Adipose tissue (tissue), 3 donors: ENCODE measurements around the gene NUP188. TPM values are rescaled to one million over a fixed set of nuclear protein-coding genes. Genes with fewer than 3 reads are reported as not detected.

Source experiments
- H3K27ac ChIP-seq: one replicate; pipeline ENCODE4 v1.5.1; 2013; ENCODE audit warnings: low read depth, low read length
- WGBS, 3 donors: extraction: QIAGEN DNeasy Blood & Tissue Kit; methylation state at CpG; one replicate each; pipeline ENCODE4 v1.1.7; 2013; 5-methylcytosine and 5-hydroxymethylcytosine counted together
- polyA plus RNA-seq, 3 donors: library from polyadenylated mRNA; stranded (reverse); fragments of 200-250 nt; gene quantifications; one replicate each; pipeline ENCODE4 v1.2.3, GENCODE V29; 2013
- donor health status: healthy with polysubstance abuse.
- donor health status: Bipolar disorder and iron deficiency.
- donor health status: healthy.

Gene NUP188
- polyA plus RNA-seq, 3 donors, result 7.8 to 20.9 (median 12.4) TPM

GRCh38 chr9:128912270-128912853, 35.1 kb upstream of the NUP188 start:
- no peak overlapping the region for H3K27ac ChIP-seq
- 78 to 80% (median 79%) methylated on average over 15 of the region's 15 CpGs for WGBS, 3 donors

GRCh38 chr9:128913048-128913900, 34.2 kb upstream of the NUP188 start:
- 55 to 85% (median 62%) methylated on average over 15 of the region's 15 CpGs for WGBS, 3 donors
- H3K27ac ChIP-seq, result no peak overlapping the region

GRCh38 chr9:128913995-128914772, 33.3 kb upstream of the NUP188 start:
- no peak overlapping the region for H3K27ac ChIP-seq
- 68 to 80% (median 73%) methylated on average over 22 to 23 of the region's 23 CpGs for WGBS, 3 donors

- no peak overlapping the region for H3K27ac ChIP-seq
- 53 to 72% (median 58%) methylated on average over 17 to 18 of the region's 18 CpGs for WGBS, 3 donors
Measured at GRCh38 chr9:128916204-128916603, 31.3 kb upstream of the NUP188 start.

- no peak overlapping the region for H3K27ac ChIP-seq
- WGBS, 3 donors, result 73 to 80% (median 80%) methylated on average over 11 of the region's 11 CpGs
Measured at GRCh38 chr9:128916745-128917144, 30.8 kb upstream of the NUP188 start.

GRCh38 chr9:128917151-128917849, 30.2 kb upstream of the NUP188 start:
- H3K27ac ChIP-seq, result no peak overlapping the region
- 41 to 66% (median 61%) methylated on average over 26 of the region's 26 CpGs for WGBS, 3 donors

- H3K27ac ChIP-seq, result no peak overlapping the region
- whole genome bisulfite sequencing, 3 donors, result 26 to 60% (median 36%) methylated on average over 2 of the region's 2 CpGs
Measured at GRCh38 chr9:128918921-128919320, 28.6 kb upstream of the NUP188 start.

- H3K27ac ChIP-seq, result no peak overlapping the region
- 59 to 76% (median 73%) methylated on average over 14 of the region's 14 CpGs for WGBS, 3 donors
Measured at GRCh38 chr9:128919402-128920089, 28.0 kb upstream of the NUP188 start.

- WGBS, 3 donors, result 40 to 57% (median 51%) methylated on average over 13 of the region's 13 CpGs
- no peak within 1 kb of the TSS for H3K27ac ChIP-seq
Measured at GRCh38 chr9:128920381-128921058, 27.0 kb upstream of the NUP188 start, which contains the start of gene PHYHD1. Gene PHYHD1, plus strand, starts transcription at chr9:128920982. Its CDS starts 1,342 bp downstream, at chr9:128922324.

- WGBS, 3 donors, result 8 to 22% (median 15%) methylated on average over 31 to 32 of the region's 32 CpGs
- H3K27ac ChIP-seq, result peak overlapping the region; percentile 57
Measured at GRCh38 chr9:128921881-128922763, 25.4 kb upstream of the NUP188 start.

- 87 to 89% (median 87%) methylated on average over 6 of the region's 6 CpGs for WGBS, 3 donors
Measured at GRCh38 chr9:128923493-128923883, 24.0 kb upstream of the NUP188 start.

GRCh38 chr9:128927731-128928411, 19.6 kb upstream of the NUP188 start:
- H3K27ac ChIP-seq, result no peak overlapping the region
- 18 to 35% (median 32%) methylated on average over 10 of the region's 10 CpGs for WGBS, 3 donors

More at GRCh38 chr9:128923493-128923883, 24.0 kb upstream of the NUP188 start:
- H3K27ac ChIP-seq, result no peak overlapping the region

GRCh38 chr9:128928624-128929023, 18.9 kb upstream of the NUP188 start:
- no peak overlapping the region for H3K27ac ChIP-seq
- WGBS, 3 donors, result 84 to 86% (median 85%) methylated on average over 2 of the region's 2 CpGs

GRCh38 chr9:128929560-128929959, 17.9 kb upstream of the NUP188 start:
- H3K27ac ChIP-seq, result no peak overlapping the region
- 80 to 91% (median 89%) methylated on average over 4 of the region's 4 CpGs for WGBS, 3 donors

GRCh38 chr9:128933731-128934130, 13.8 kb upstream of the NUP188 start:
- H3K27ac ChIP-seq, result no peak overlapping the region
- WGBS, 3 donors, result 86 to 92% (median 87%) methylated on average over 5 of the region's 5 CpGs
